Measurements from ENCODE around the gene CDCA4.
"Not testable (repeated sequence)": the region's sequence is repeated elsewhere in the genome, so short reads cannot be mapped to it uniquely, and the experiment has no call there.

Gene CDCA4

GRCh38 chr14:105042813-105043212 is 21.9 kb upstream of the CDCA4 start:
- Histone ChIP-seq H3K27me3 (no peaks in the 10 kb centered on the region), H3K4me3 (ENCODE audit: low read depth, low read length) (no peak overlapping the region), H3K4me1 (no peaks in the 10 kb centered on the region), H3K9me3 (no peaks in the 10 kb centered on the region), H3K36me3 (no peaks in the 10 kb centered on the region)
- TF ChIP-seq CTCF (IDR thresholded peaks at IDR 0.05; ENCODE audit: low read depth, low read length), result no peak
- DNase-seq, result no peak

- no peak for TF ChIP-seq CTCF (IDR thresholded peaks at IDR 0.05; ENCODE audit: low read depth, low read length)
- Histone ChIP-seq H3K9me3 (no peaks in the 10 kb centered on the region), H3K4me3 (ENCODE audit: low read depth, low read length) (no peak overlapping the region), H3K36me3 (no peaks in the 10 kb centered on the region), H3K27me3 (no peaks in the 10 kb centered on the region), H3K4me1 (no peaks in the 10 kb centered on the region)
- DNase-seq, result no peak
Observed at GRCh38 chr14:105041841-105042765, 21.2 kb upstream of the CDCA4 start.

- H3K4me3 ChIP-seq (ENCODE audit: low read depth, low read length), result no peak overlapping the region
- no peak for TF ChIP-seq CTCF (IDR thresholded peaks at IDR 0.05; ENCODE audit: low read depth, low read length)
Observed at GRCh38 chr14:105039458-105040205, 18.7 kb upstream of the CDCA4 start.

GRCh38 chr14:105035616-105036015 is 14.7 kb upstream of the CDCA4 start:
- DNase-seq; H3K27me3 ChIP-seq; H3K4me3 ChIP-seq (ENCODE audit: low read depth, low read length); H3K36me3 ChIP-seq; H3K4me1 ChIP-seq; H3K9me3 ChIP-seq: not testable (repeated sequence)

More at GRCh38 chr14:105039458-105040205, 18.7 kb upstream of the CDCA4 start:
- no peaks in the 10 kb centered on the region for H3K4me1 ChIP-seq
- no peaks in the 10 kb centered on the region for H3K9me3 ChIP-seq
- H3K36me3 ChIP-seq, result no peaks in the 10 kb centered on the region
- no peaks in the 10 kb centered on the region for H3K27me3 ChIP-seq
- DNase-seq, result no peak

GRCh38 chr14:105034315-105035039 is 13.6 kb upstream of the CDCA4 start:
- DNase-seq, result no peak
- Histone ChIP-seq H3K36me3 (no peaks in the 10 kb centered on the region), H3K9me3 (no peaks in the 10 kb centered on the region), H3K4me3 (ENCODE audit: low read depth, low read length) (no peak overlapping the region), H3K27me3 (no peaks in the 10 kb centered on the region; the same call in 1 of the 2 replicates), H3K4me1 (no peaks in the 10 kb centered on the region)
- TF ChIP-seq CTCF (IDR thresholded peaks at IDR 0.05; ENCODE audit: low read depth, low read length), result no peak

GRCh38 chr14:105033412-105033900 is 12.6 kb upstream of the CDCA4 start:
- not testable (repeated sequence) for H3K4me1 ChIP-seq; H3K9me3 ChIP-seq; DNase-seq; H3K27me3 ChIP-seq; H3K36me3 ChIP-seq; H3K4me3 ChIP-seq (ENCODE audit: low read depth, low read length)

GRCh38 chr14:105032451-105032901 is 11.6 kb upstream of the CDCA4 start:
- not testable (repeated sequence) for H3K9me3 ChIP-seq; H3K27me3 ChIP-seq; DNase-seq; H3K36me3 ChIP-seq; H3K4me1 ChIP-seq; H3K4me3 ChIP-seq (ENCODE audit: low read depth, low read length)

Measured in BE2C (cell line).